GM21528 (cell line): ENCODE data around the gene RPH3AL.
"Not testable (repeated sequence)": the region's sequence is repeated elsewhere in the genome, so short reads cannot be mapped to it uniquely, and the experiment has no call there.

Source experiments
- ATAC-seq: cut with Tn5 transposase; IDR thresholded peaks from one replicate; pipeline ENCODE4 v1.9.1; 2021; ENCODE audit warnings: mild to moderate bottlenecking, moderate library complexity; ENCODE audit not compliant: unreplicated experiment, low FRiP score

The RPH3AL gene

DNA sequence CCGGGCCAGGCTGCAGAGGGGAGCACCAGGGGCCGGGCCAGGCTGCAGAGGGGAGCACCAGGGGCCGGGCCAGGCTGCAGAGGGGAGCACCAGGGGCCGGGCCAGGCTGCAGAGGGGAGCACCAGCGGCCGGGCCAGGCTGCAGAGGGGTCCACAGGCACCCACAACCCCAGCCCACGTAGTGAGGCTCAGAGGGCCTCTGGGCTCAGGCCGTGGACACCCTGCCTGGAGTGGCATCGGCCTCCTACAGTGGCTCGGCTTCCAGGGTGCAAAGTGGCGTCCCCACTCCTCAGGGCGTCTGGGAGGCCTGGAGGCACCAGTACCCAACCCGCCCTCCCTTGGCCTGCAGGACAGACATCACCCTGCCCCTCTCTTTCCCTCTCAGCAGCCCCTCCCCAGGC lies 180.7 kb downstream of the RPH3AL start:
- ATAC-seq = no peak

DNA sequence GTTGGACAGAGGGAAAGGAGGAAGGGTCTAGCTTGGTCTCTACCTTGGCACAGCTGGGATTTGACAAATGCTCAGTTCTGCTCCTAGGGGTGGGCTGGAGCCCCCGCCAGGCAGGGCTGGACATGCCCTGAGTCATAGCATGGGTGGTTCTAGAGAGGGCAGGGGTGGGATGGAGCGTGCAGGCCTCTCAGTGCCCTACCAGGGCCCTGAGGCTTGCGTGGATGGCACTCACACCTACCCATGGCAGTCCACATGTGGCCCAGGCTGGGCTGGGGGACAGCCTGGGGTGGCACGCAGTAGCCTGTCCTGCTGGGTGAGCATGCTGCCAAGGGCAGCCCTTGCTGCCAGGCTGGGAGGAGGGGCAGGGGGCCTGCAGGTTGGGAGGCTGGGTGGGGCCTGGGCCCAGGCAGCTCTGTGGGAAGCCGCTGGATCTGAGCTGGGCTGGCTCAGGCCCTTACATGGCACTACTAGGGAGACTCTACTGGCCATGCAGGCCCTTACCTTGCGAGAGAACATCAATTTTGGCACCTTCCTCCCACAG lies 182.4 kb downstream of the RPH3AL start:
- no peak for ATAC-seq

DNA sequence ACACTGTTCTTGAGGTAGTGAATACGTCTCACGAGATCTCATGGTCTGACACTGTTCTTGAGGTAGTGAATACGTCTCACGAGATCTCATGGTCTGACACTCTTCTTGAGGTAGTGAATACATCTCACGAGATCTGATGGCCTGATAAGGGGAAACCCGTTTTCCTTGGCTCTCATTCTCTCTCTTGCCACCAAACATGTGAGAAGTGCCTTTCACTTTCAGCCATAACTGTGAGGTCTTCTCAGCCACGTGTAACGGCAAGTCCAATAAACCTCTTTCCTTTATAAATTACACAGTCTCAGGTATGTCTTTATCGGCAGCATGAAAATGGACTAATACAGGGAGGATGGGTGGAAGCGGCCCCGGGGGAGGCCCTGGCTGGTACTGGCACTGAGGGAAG lies 184.0 kb downstream of the RPH3AL start:
- not testable (repeated sequence) for ATAC-seq

DNA sequence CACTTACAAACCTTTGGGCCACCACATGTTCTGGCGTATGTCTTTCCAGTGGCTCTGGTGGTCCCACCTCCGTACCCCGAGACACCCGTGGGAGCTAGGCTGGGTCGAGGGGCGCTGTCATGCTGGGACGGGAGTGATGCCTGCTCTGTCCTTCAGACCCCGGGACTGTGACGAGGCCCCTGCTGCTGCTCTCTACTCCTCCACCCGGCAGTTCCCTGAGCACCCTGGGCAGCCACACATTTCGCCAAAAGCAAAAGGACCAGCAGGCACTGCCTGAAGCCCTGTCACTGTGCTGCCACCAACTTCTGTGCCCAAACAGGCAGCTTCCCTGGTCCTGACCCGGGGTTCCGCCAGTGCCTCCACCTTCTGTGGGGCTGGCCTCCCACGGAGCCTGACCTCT lies 186.7 kb downstream of the RPH3AL start:
- ATAC-seq = no peak

DNA sequence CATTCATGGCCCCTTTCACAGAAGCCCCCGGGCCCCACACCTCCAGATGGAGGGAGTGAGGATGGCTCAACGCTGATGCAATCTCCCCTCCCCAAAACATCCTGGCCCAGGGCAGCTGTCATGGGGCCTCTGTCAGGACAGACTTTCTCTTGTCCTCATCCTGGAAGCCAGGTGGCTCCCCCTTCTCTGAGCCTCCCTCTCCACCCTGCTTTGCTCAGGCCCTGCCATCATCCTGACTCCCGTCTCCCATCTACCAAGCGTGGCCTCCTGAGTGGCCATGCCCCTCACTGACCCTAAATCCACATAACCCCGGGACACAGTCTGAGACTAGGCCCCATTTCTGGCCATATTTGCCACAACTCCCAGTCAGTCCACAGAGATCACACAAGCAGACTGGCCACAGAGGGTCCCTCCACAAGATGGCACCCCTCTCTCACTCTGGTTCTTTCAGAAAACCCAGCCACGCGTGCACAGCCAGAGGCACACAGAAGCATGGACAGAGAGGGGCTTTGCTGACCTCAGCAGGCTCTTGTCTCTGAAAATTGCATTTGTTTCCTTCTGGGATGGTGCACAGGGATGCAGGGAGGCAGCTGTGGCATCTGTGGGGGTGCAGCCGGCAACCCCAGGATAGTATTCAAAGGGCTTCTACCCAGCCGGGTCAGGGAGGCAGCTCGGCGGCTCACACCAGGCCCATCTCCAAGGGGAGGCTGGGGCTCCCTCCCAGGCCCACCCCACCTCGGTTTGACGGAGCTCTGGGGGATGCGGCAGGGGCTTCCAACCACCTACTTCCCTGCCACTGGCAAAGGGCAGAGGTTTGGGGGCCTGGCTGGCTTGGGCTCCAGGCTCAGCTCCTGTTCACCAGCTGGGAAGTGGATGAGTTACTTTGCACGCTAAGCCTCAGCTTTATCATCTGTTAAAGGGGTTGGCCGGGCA lies 188.0 kb downstream of the RPH3AL start:
- ATAC-seq = no peak

DNA sequence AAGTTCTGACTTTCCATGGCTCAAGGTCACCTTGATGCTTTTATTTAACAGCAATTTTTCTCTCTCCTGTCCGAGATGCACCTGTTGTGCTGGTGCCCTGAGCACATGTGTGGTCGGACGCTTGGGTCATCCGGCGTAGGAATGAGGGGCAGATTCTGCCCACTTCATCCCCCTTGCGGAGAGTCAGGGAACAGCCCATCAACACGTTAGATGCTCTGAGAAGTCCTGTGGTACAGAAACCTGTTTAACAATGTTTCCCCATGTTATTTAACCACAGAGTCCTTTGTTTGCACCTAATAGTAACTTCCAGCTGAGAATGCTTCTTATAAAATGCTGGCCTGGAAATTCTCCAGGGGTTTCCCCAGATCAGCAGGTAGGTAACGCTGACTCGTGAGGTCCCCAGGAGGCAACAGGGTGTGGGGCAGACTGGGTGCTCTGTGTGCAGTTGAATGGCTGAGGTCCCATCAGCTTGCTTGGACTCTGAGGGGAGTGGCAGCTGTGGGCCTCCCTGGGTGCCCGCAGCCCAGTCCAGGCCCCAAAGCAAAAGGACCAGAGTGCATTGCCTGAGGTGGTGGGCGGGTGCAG lies 189.0 kb downstream of the RPH3AL start:
- no peak for ATAC-seq

DNA sequence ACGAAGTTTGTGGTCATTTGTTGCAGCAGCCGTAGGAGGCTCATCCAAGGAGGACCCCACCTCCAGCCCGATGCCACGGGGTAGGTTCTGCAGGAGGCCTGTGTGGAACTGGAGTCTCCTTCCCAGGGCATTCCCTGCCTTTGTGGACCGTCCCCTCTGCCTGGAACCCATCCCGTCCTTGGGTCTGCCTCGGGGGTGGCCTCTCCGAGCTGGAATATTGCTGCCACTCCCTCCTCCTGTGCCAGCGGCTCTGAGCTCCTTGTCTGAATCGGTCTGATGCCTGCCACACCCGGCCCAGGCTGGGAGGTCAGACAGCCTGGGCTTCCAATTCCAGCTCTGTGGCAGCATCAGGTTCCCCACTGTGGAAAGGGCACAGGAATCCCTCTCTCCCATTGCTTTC lies 189.9 kb downstream of the RPH3AL start:
- no peak for ATAC-seq
